HG03354 (cell line): Measurements from ENCODE around the gene SNURF.
"Not testable (repeated sequence)": the region's sequence is repeated elsewhere in the genome, so short reads cannot be mapped to it uniquely, and the experiment has no call there.

Source experiments
- ATAC-seq: cut with Tn5 transposase; IDR thresholded peaks from one replicate; pipeline ENCODE4 v1.9.1; 2021; ENCODE audit warnings: mild to moderate bottlenecking; ENCODE audit not compliant: unreplicated experiment, poor library complexity, severe bottlenecking

The SNURF gene

DNA sequence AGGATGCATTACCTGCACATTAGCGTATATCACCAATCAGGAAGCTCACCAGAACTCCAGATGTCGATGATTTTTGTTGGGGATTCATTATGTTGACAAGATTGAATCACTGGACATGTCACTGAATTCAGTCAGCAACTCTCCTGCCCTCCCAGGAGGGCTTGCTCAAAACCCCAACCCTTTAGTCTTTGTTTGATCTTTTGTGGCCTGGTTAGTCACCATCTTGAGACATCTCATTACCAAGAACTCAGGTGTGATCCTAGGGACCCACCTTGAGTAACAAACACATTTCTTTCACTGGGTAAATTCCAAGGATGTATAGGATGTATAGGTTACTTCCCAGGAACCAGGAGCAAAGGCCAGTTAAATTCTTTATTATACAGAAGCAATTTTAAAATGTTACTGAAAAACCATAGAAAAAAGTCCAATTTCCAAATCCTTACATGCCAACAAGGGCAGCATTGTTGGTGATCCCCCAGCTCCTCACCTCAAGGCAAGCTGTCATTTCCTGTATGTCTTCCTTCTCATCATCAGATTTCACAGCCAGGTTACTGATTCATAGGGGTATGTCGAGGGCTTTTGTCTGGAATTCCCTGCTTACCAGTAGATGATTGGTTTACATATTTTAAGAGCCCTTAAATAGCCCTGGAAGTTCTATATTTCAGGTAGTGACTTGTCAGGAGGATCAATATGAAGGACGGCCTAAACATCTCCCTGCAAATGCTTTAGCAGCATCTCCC lies 11.7 kb downstream of the SNURF start:
- ATAC-seq, result no peak

DNA sequence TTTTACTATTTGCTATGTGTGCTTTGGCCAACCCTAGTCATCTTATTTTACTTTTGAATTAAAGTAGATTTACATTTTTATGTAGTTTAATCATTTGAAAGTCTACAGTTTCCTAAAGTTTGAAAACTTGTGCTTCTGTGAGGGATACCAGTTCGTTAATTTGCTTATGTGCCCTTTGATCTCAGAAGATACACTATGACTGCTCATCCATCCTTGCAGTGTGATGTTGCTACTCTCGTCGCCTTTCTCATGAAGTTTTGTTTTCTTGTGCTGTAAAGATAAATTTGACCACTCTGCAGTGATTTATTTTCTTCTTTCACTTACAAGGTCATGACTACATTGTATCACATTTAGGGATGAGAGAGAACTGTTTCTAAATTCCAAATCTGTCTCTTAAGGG lies 16.3 kb downstream of the SNURF start:
- ATAC-seq, result no peak

GRCh38 chr15:24971772-24972171 lies 17.0 kb downstream of the SNURF start:
- no peak for ATAC-seq

GRCh38 chr15:24972707-24973106 lies 17.9 kb downstream of the SNURF start:
- ATAC-seq, result not testable (repeated sequence)

- no peak for ATAC-seq
Observed at GRCh38 chr15:24976932-24977331, 22.1 kb downstream of the SNURF start.

DNA sequence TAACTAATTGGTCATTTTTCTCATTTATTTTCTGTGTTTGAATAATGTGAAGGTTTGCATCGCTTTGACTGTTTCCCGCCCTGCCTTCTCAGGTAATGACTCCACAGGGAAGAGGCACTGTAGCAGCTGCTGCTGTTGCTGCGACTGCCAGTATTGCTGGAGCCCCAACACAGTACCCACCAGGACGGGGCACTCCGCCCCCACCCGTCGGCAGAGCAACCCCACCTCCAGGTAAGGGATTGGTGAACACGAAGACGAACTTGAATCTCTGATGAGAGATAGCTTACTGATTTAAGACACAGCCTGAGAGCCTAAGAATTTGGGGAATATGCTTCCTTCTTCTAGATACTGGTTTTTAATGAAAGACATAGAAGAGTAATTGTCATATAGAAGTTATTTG lies 22.9 kb downstream of the SNURF start:
- ATAC-seq, result no peak

DNA sequence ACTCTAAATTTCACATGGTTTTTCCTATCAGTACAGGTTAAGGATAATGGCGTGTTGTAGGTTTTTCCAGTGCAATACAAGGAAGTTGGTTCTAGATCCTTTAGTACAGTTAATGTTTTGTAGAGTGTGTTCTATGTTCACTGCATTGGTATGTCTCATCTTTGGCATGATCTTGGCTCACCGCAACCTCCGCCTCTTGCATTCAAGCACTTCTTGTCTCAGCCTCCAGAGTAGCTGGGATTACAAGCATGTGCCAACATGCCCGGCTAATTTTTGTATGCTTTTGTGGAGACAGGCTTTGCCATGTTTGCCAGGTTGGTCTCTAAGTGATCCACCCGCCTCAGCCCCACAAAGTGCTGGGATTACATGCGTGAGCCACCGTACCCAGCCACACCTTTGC lies 30.4 kb downstream of the SNURF start:
- ATAC-seq, result no peak

DNA sequence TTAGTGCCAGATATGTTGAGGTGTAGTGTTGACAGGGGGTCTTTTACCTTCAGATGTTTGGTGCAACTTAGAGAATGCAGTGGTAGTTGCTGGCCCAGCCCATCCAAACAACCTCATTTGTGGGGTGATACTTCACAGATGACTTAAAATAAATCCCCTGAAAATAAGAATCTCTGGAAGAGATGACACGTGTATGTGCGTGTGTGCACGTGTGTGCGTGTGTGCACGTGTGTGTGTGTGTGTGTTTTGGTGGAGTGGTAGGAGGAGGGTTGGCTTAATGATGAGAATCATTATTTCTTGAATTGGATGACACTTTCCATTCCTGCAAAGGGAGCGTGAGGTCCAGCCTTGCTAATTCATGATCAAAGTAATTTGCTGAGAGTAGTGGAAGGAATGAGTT lies 31.9 kb downstream of the SNURF start:
- ATAC-seq, result no peak
